Gastrocnemius medialis (tissue), 4 donors: ENCODE results near the gene PRRC2C. TPM values are rescaled to one million over a fixed set of nuclear protein-coding genes. Genes with fewer than 3 reads are reported as not detected.
"Not testable (repeated sequence)": the region's sequence is repeated elsewhere in the genome, so short reads cannot be mapped to it uniquely, and the experiment has no call there.

ENCODE experiments used
- ATAC-seq, 2 donors: fragments of 150-250 bp; one replicate each; pipeline ENCODE4 v1.9.1; 2016
- DNase-seq, 2 donors: peaks; one replicate each; pipeline ENCODE4 v3.0.0-alpha.2; 2019
- H3K27ac ChIP-seq, 4 donors: fragments of 200-600 bp; sonication (generic); 1 replicate in 1 of 4; 2 replicates in 3 of 4; pipeline ENCODE4 v1.5.1; 2016 to 2018; ENCODE audit warnings: mild to moderate bottlenecking in 2 of 4, moderate library complexity in 1 of 4
- H3K27me3 ChIP-seq, 3 donors: fragments of 200-600 bp; sonication (generic) in 2 of 3; 1 replicate in 1 of 3; 2 replicates in 2 of 3; pipeline versions ENCODE4 v1.5.1 to v1.6.0; 2016 to 2019; ENCODE audit warnings: mild to moderate bottlenecking in 1 of 3, moderate library complexity in 1 of 3
- H3K36me3 ChIP-seq, 2 donors: fragments of 200-600 bp; sonication (generic) in 1 of 2; one replicate each; pipeline ENCODE4 v1.5.1; 2017 to 2018
- H3K4me1 ChIP-seq, 2 donors: fragments of 200-600 bp; sonication (generic) in 1 of 2; one replicate each; pipeline ENCODE4 v1.5.1; 2016 to 2017; ENCODE audit warnings: mild to moderate bottlenecking in 2 of 2
- H3K4me3 ChIP-seq, 4 donors: fragments of 200-600 bp; sonication (generic) in 3 of 4; 1 replicate in 1 of 4; 2 replicates in 3 of 4; pipeline ENCODE4 v1.5.1; 2016 to 2019; ENCODE audit warnings: mild to moderate bottlenecking in 2 of 4
- H3K9me3 ChIP-seq, 3 donors: fragments of 200-600 bp; sonication (generic) in 2 of 3; 1 replicate in 1 of 3; 2 replicates in 2 of 3; pipeline ENCODE4 v1.5.1; 2016 to 2019
- POLR2A ChIP-seq, 2 donors: fragments of 450-650 bp; IDR thresholded peaks; one replicate each; pipeline ENCODE4 v1.6.1; 2017; ENCODE audit warnings: antibody characterized with exemption in 2 of 2, mild to moderate bottlenecking in 2 of 2, moderate library complexity in 2 of 2
- in situ Hi-C, 4 donors: fragments of 200-750 bp; cut with MboI; loops; one replicate each; pipeline versions ENCODE4 v1.15.0 to v1.8.0; 2017; ENCODE audit warnings: low sequenced_read_pairs in 4 of 4
- intact Hi-C: fragments of 100-400 bp; cut with DNase I; formaldehyde crosslinking; loops from one replicate; pipeline ENCODE4 v1.15.1; 2023; ENCODE audit warnings: low total_unique reads
- total RNA-seq, 4 donors: library from RNA; depleted of rRNA; stranded (reverse); fragments of >200 nt; gene quantifications; one replicate each; pipeline versions ENCODE4 v1.1.0 to v1.2.3, GENCODE V29; 2016
- TF ChIP-seq, protein P1 (sequence below), 5 experiments: fragments of 450-650 bp in 3 of 5; fragments of 200-600 bp in 2 of 5; sonication (generic) in 2 of 5; IDR thresholded peaks in 4 of 5; conservative IDR thresholded peaks in 1 of 5; 1 replicate in 4 of 5; 2 replicates in 1 of 5; pipeline ENCODE4 v1.5.1; 2016 to 2019; ENCODE audit warnings: antibody characterized with exemption in 5 of 5, mild to moderate bottlenecking in 3 of 5, moderate library complexity in 3 of 5

PRRC2C gene
- total RNA-seq, 4 donors from 2014 or later = 40.9 to 45.7 (median 42.0) TPM

DNA sequence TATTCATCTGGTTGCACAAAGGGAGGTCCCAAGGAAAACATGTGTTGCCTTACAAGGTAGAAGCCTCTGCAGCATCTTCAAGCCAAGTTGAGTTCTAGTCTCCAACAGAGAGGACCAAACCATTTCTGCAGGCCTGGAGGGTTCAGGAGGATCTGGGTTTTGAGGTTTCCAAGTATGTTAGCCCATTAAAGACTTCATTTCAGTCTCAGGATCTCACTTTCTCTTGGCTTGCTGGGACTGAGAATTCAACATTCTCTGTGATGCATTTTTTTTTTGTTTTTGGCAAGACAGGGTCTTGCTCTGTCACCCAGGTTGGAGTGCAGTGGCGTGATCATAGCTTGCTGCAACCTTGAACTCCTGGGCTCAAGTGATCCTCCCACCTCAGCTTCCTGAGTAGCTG, 128.0 kb downstream of the PRRC2C start:
- Histone ChIP-seq H3K4me3 (no peak overlapping the region), H3K27me3 (no peaks in the 10 kb centered on the region), H3K27ac (no peak overlapping the region), H3K36me3 (no peaks in the 10 kb centered on the region), H3K9me3 (no peaks in the 10 kb centered on the region), H3K4me1 (no peaks in the 10 kb centered on the region)
- intact Hi-C loops (no loop called here), in situ Hi-C loops (no loop called here)
- no peak for DNase-seq
- TF ChIP-seq POLR2A (IDR thresholded peaks at IDR 0.05) = no peak
- TF ChIP-seq, protein P1, sequence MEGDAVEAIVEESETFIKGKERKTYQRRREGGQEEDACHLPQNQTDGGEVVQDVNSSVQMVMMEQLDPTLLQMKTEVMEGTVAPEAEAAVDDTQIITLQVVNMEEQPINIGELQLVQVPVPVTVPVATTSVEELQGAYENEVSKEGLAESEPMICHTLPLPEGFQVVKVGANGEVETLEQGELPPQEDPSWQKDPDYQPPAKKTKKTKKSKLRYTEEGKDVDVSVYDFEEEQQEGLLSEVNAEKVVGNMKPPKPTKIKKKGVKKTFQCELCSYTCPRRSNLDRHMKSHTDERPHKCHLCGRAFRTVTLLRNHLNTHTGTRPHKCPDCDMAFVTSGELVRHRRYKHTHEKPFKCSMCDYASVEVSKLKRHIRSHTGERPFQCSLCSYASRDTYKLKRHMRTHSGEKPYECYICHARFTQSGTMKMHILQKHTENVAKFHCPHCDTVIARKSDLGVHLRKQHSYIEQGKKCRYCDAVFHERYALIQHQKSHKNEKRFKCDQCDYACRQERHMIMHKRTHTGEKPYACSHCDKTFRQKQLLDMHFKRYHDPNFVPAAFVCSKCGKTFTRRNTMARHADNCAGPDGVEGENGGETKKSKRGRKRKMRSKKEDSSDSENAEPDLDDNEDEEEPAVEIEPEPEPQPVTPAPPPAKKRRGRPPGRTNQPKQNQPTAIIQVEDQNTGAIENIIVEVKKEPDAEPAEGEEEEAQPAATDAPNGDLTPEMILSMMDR (IDR thresholded peaks at IDR 0.05 in 4 of 5, conservative IDR thresholded peaks at IDR 0.05 in 1 of 5) = no peak
- ATAC-seq = no peak

DNA sequence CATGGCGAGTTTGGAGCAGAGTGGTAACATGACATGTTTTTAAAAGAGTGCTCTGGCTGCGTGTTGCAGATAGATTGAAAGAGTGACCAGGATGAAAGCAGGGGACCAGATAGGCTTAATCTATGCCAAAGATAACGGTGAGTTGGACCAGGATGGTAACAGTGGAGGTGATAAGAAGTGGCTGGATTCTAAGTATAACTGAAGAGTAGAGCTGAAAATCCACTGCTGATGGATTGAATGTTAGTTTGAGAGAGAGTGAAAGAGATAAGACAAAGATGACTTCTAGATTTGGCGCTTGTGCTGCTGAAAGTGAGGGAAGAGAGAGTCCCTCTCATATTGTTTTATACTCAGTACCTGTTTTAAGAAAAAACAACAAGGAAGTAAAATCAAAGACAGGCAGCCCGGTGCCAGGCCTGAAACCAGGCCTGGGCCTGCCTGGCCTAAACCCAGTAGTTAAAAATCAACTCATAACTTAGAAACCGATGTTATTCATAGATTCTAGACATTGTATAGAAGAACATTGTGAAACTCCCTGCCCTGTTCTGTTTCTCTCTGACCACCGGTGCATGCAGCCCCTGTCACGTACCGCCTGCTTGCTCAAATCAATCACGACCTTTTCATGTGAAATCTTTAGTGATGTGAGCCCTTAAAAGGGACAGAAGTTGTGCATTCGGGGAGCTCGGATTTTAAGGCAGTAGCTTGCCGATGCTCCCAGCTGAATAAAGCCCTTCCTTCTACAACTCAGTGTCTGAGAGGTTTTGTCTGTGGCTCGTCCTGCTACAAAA, 130.0 kb downstream of the PRRC2C start:
- H3K4me1 ChIP-seq, H3K4me3 ChIP-seq, H3K36me3 ChIP-seq, intact Hi-C loops, ATAC-seq, H3K27me3 ChIP-seq, in situ Hi-C loops, H3K27ac ChIP-seq, H3K9me3 ChIP-seq, DNase-seq: not testable (repeated sequence)

DNA sequence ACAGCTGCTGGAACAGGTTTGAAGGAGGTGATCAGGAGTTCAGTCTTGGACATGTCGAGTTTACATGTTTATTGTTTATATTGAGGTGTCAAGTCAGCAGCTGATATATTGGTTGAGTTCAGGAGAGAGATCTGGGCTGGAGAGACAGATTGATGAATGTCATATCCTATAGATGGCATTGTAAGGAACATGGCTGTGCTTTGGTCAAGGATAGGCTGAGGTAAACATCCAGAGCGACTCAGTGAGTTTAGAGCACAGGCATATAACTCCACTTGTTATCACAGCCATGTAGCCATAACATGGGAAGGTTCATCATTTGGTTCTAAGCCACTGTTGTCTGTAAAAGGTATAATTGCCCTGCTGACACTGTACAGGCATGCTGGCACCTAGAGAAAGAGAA, 131.3 kb downstream of the PRRC2C start:
- H3K4me1 ChIP-seq = no peaks in the 10 kb centered on the region
- DNase-seq (no peak), ATAC-seq (no peak)
- in situ Hi-C loops = no loop called here
- no peaks in the 10 kb centered on the region for H3K9me3 ChIP-seq
- H3K27ac ChIP-seq = no peak overlapping the region
- TF ChIP-seq, protein P1 (IDR thresholded peaks at IDR 0.05 in 4 of 5, conservative IDR thresholded peaks at IDR 0.05 in 1 of 5) = no peak
- no peak for TF ChIP-seq POLR2A (IDR thresholded peaks at IDR 0.05)
- no peaks in the 10 kb centered on the region for H3K27me3 ChIP-seq
- no peak overlapping the region for H3K4me3 ChIP-seq
- intact Hi-C loops = no loop called here
- H3K36me3 ChIP-seq = no peaks in the 10 kb centered on the region

DNA sequence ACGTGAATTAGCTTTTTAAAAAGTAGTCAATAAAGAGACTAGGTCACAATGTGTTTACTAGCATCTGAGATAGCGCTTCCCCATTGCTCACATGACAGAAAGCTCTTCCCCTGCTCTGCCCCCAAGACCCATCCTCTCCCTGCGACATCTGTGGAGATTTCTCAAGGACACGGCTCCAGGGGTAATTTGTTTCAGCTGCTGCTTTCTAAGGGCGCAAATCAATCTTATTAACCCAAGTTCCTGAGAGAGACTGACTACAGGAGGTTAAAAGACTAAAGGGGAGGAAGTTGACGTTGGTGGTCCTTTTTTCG, 136.8 kb downstream of the PRRC2C start, which contains the start of gene MYOCOS:
TSS of gene MYOCOS (plus strand) at position 92 of the 311 bp plus-strand sequence. CDS start 1,641 bp downstream, outside the sequence.
- DNase-seq (no peak), ATAC-seq (no peak)
- Histone ChIP-seq H3K4me1 (no peaks in the 10 kb centered on the region), H3K9me3 (no peaks in the 10 kb centered on the region), H3K4me3 (no peak within 1 kb of the TSS), H3K27ac (no peak within 1 kb of the TSS), H3K36me3 (no peaks in the 10 kb centered on the region), H3K27me3 (no peaks in the 10 kb centered on the region)
- TF ChIP-seq POLR2A (IDR thresholded peaks at IDR 0.05) = no peak
- TF ChIP-seq, protein P1 (IDR thresholded peaks at IDR 0.05 in 4 of 5, conservative IDR thresholded peaks at IDR 0.05 in 1 of 5) = no peak
- in situ Hi-C loops = no loop called here
- intact Hi-C loops = no loop called here

DNA sequence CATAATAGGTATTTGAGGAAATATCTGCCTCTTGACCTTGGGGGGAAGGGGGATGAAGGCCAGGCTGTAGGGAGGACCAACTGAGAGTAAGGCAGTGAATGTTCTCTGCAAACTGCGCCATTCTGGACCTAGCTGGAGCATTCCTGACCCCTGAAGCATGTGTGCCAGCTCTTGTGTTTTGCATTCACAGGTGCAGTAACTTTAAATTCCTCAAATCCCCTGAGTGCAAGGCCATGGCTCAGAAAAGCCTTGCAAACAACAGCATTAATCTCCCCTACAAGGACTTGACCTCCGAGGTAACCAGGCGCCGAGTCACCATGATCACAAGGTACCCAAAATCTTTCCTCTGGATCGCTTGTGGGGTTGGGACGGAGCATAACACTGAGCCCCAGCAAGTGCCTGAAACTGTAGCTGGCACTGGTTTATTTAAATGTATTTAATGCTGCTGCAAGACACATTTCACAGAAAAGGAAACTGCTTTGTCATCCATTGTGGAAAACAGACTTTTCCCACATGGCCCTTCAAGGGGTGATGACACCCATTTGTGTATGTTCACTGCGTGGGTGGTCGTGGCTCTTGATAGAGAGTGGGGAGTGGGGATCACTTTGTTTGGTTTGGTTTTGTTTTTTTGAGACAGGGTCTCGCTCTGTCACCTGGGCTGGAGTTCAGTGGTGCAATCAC, 138.5 kb downstream of the PRRC2C start:
- ATAC-seq (no peak), DNase-seq (no peak)
- Histone ChIP-seq H3K36me3 (no peaks in the 10 kb centered on the region), H3K27me3 (no peaks in the 10 kb centered on the region), H3K4me3 (no peak overlapping the region), H3K9me3 (no peaks in the 10 kb centered on the region), H3K27ac (no peak overlapping the region), H3K4me1 (no peaks in the 10 kb centered on the region)
- TF ChIP-seq, protein P1 (IDR thresholded peaks at IDR 0.05 in 4 of 5, conservative IDR thresholded peaks at IDR 0.05 in 1 of 5) = no peak
- no peak for TF ChIP-seq POLR2A (IDR thresholded peaks at IDR 0.05)
- in situ Hi-C loops (no loop called here), intact Hi-C loops (no loop called here)
